Measurements from ENCODE around the gene FRMD4A. TPM values are rescaled to one million over a fixed set of nuclear protein-coding genes. Genes with fewer than 3 reads are reported as not detected.
A peak's percentile ranks its signal among the peaks of the same experiment; 100 is the strongest.

FRMD4A gene
- total and polyA plus RNA-seq, 8 donors, result 6.9 to 25.3 (median 11.3) TPM

- no peak for DNase-seq
- no peaks in the 10 kb centered on the region for H3K9me3 ChIP-seq
- 54 to 85% (median 71%) methylated on average over 4 of the region's 4 CpGs for WGBS, 5 donors
- no peak overlapping the region for H3K4me3 ChIP-seq
- H3K36me3 ChIP-seq, result peaks cover 0 to 10% (median 3%) of the 10 kb centered on the region in 4 donors
- H3K27me3 ChIP-seq, result no peaks in the 10 kb centered on the region
- intact Hi-C loops (cut with DNase I; ENCODE audit: low total_unique reads), result no loop called here
- no peak for TF ChIP-seq POLR2A (IDR thresholded peaks at IDR 0.05)
- TF ChIP-seq EP300 (IDR thresholded peaks at IDR 0.05), result no peak
- TF ChIP-seq CTCF (IDR thresholded peaks at IDR 0.05), result no peak
- no peak for TF ChIP-seq POLR2AphosphoS5 (IDR thresholded peaks at IDR 0.05)
- no peak overlapping the region for H3K27ac ChIP-seq
- H3K4me1 ChIP-seq, result peaks cover 7 to 41% (median 18%) of the 10 kb centered on the region in 4 donors
Measured at GRCh38 chr10:13791483-13791882, 539.2 kb downstream of the FRMD4A start.

GRCh38 chr10:13790196-13790595 is 540.5 kb downstream of the FRMD4A start:
- intact Hi-C loops (cut with DNase I; ENCODE audit: low total_unique reads), result no loop called here
- 75 to 82% (median 81%) methylated on average over 9 of the region's 9 CpGs for WGBS, 5 donors
- Histone ChIP-seq H3K9me3 (no peaks in the 10 kb centered on the region), H3K4me1 (peaks cover 7 to 30% (median 18%) of the 10 kb centered on the region in 4 donors), H3K27me3 (no peaks in the 10 kb centered on the region), H3K36me3 (peaks cover 0 to 10% (median 3%) of the 10 kb centered on the region in 4 donors), H3K27ac (peak overlapping the region in 1 of 5 donors; percentile 8), H3K4me3 (no peak overlapping the region)
- TF ChIP-seq POLR2AphosphoS5 (IDR thresholded peaks at IDR 0.05), result no peak
- TF ChIP-seq EP300 (IDR thresholded peaks at IDR 0.05), result no peak
- TF ChIP-seq POLR2A (IDR thresholded peaks at IDR 0.05), result no peak
- no peak for DNase-seq

- intact Hi-C loops (cut with DNase I; ENCODE audit: low total_unique reads), result loop anchor here (5.0 kb wide), 2 partner anchors 303 to 688 kb away; no protein-coding TSS in a partner anchor
- peaks cover 0 to 10% (median 3%) of the 10 kb centered on the region in 4 donors for H3K36me3 ChIP-seq
- peak overlapping the region in 3 of 5 donors; percentile 36 to 76 (median 51) for H3K27ac ChIP-seq
- 36 to 70% (median 52%) methylated on average over 2 of the region's 2 CpGs for WGBS, 5 donors
- no peaks in the 10 kb centered on the region for H3K27me3 ChIP-seq
- peaks cover 7 to 30% (median 18%) of the 10 kb centered on the region in 4 donors for H3K4me1 ChIP-seq
- no peak for TF ChIP-seq CTCF (IDR thresholded peaks at IDR 0.05)
- no peak for TF ChIP-seq EP300 (IDR thresholded peaks at IDR 0.05)
- no peak for TF ChIP-seq POLR2A (IDR thresholded peaks at IDR 0.05)
- no peak for TF ChIP-seq POLR2AphosphoS5 (IDR thresholded peaks at IDR 0.05)
- no peak overlapping the region for H3K4me3 ChIP-seq
- DNase-seq, result no peak
- H3K9me3 ChIP-seq, result no peaks in the 10 kb centered on the region
Measured at GRCh38 chr10:13789448-13789829, 541.3 kb downstream of the FRMD4A start.

- no peaks in the 10 kb centered on the region for H3K27me3 ChIP-seq
- intact Hi-C loops (cut with DNase I; ENCODE audit: low total_unique reads), result loop anchor here (5.0 kb wide), 2 partner anchors 303 to 688 kb away; no protein-coding TSS in a partner anchor
- H3K4me1 ChIP-seq, result peaks cover 7 to 30% (median 18%) of the 10 kb centered on the region in 4 donors
- WGBS, 5 donors, result 62 to 70% (median 65%) methylated on average over 9 of the region's 9 CpGs
- no peaks in the 10 kb centered on the region for H3K9me3 ChIP-seq
- no peak overlapping the region for H3K4me3 ChIP-seq
- peaks cover 0 to 10% (median 3%) of the 10 kb centered on the region in 4 donors for H3K36me3 ChIP-seq
- H3K27ac ChIP-seq, result peak overlapping the region in 4 of 5 donors; percentile 36 to 76 (median 56)
- no peak for TF ChIP-seq CTCF (IDR thresholded peaks at IDR 0.05)
- TF ChIP-seq POLR2A (IDR thresholded peaks at IDR 0.05), result no peak
- no peak for TF ChIP-seq EP300 (IDR thresholded peaks at IDR 0.05)
- TF ChIP-seq POLR2AphosphoS5 (IDR thresholded peaks at IDR 0.05), result no peak
- peak; percentile 29 to 68 for DNase-seq
Measured at GRCh38 chr10:13788711-13789447, 541.8 kb downstream of the FRMD4A start.

- TF ChIP-seq POLR2AphosphoS5 (IDR thresholded peaks at IDR 0.05), result no peak
- TF ChIP-seq POLR2A (IDR thresholded peaks at IDR 0.05), result no peak
- no peak for TF ChIP-seq CTCF (IDR thresholded peaks at IDR 0.05)
- TF ChIP-seq EP300 (IDR thresholded peaks at IDR 0.05), result no peak
- no peak for DNase-seq
- Histone ChIP-seq H3K27ac (peak overlapping the region in 4 of 5 donors; percentile 36 to 76 (median 56)), H3K4me1 (peaks cover 7 to 30% (median 18%) of the 10 kb centered on the region in 4 donors), H3K36me3 (peaks cover 0 to 10% (median 3%) of the 10 kb centered on the region in 4 donors), H3K9me3 (no peaks in the 10 kb centered on the region), H3K4me3 (no peak overlapping the region), H3K27me3 (no peaks in the 10 kb centered on the region)
- 44 to 59% (median 53%) methylated on average over 4 to 5 of the region's 5 CpGs for WGBS, 5 donors
- intact Hi-C loops (cut with DNase I; ENCODE audit: low total_unique reads), result loop anchor here (5.0 kb wide), 2 partner anchors 304 to 689 kb away; no protein-coding TSS in a partner anchor
Measured at GRCh38 chr10:13788320-13788600, 542.5 kb downstream of the FRMD4A start.

Measured in stomach (tissue), 9 donors.